Neutrophil (primary cell): ENCODE data around the gene ZNF331.
"Not testable (repeated sequence)": the region's sequence is repeated elsewhere in the genome, so short reads cannot be mapped to it uniquely, and the experiment has no call there.

Experiments used
- H3K27ac ChIP-seq: fragments of 200-600 bp; sonication (generic); 2 replicates; pipeline ENCODE4 v1.5.1; 2016; ENCODE audit warnings: mild to moderate bottlenecking, moderate library complexity
- H3K27me3 ChIP-seq: fragments of 200-600 bp; sonication (generic); 2 replicates; pipeline ENCODE4 v1.6.0; 2016; ENCODE audit warnings: mild to moderate bottlenecking
- H3K36me3 ChIP-seq: fragments of 200-600 bp; sonication (generic); 2 replicates; pipeline ENCODE4 v1.5.1; 2017
- H3K4me1 ChIP-seq, 2 experiments: fragments of 200-600 bp in 1 of 2; sonication (generic) in 1 of 2; 1 replicate in 1 of 2; 2 replicates in 1 of 2; pipeline versions ENCODE4 v1.5.1 to v1.6.1; 2013 to 2016; ENCODE audit warnings: low read depth in 1 of 2, low read length in 1 of 2, mild to moderate bottlenecking in 1 of 2, moderate library complexity in 1 of 2; ENCODE audit not compliant: control insufficient read depth in 1 of 2, insufficient read depth in 1 of 2
- H3K4me3 ChIP-seq, 2 experiments: fragments of 200-600 bp in 1 of 2; sonication (generic) in 1 of 2; 1 replicate in 1 of 2; 2 replicates in 1 of 2; pipeline ENCODE4 v1.5.1; 2013 to 2016; ENCODE audit warnings: low read depth in 1 of 2, low read length in 1 of 2, mild to moderate bottlenecking in 1 of 2, moderate library complexity in 1 of 2
- H3K9me3 ChIP-seq: fragments of 200-600 bp; sonication (generic); 2 replicates; pipeline ENCODE4 v1.5.1; 2016
- TF ChIP-seq, protein P1 (sequence below): fragments of 200-600 bp; sonication (generic); IDR thresholded peaks from 2 replicates; pipeline ENCODE4 v1.5.1; 2016; ENCODE audit warnings: antibody characterized with exemption

ZNF331 gene

GRCh38 chr19:53511933-53512374, 26.0 kb upstream of the ZNF331 start:
- Histone ChIP-seq H3K4me3 (no peak overlapping the region), H3K36me3 (no peaks in the 10 kb centered on the region), H3K27ac (no peak overlapping the region), H3K27me3 (peaks cover 1% of the 10 kb centered on the region), H3K9me3 (no peaks in the 10 kb centered on the region), H3K4me1 (no peaks in the 10 kb centered on the region)
- TF ChIP-seq, protein P1, sequence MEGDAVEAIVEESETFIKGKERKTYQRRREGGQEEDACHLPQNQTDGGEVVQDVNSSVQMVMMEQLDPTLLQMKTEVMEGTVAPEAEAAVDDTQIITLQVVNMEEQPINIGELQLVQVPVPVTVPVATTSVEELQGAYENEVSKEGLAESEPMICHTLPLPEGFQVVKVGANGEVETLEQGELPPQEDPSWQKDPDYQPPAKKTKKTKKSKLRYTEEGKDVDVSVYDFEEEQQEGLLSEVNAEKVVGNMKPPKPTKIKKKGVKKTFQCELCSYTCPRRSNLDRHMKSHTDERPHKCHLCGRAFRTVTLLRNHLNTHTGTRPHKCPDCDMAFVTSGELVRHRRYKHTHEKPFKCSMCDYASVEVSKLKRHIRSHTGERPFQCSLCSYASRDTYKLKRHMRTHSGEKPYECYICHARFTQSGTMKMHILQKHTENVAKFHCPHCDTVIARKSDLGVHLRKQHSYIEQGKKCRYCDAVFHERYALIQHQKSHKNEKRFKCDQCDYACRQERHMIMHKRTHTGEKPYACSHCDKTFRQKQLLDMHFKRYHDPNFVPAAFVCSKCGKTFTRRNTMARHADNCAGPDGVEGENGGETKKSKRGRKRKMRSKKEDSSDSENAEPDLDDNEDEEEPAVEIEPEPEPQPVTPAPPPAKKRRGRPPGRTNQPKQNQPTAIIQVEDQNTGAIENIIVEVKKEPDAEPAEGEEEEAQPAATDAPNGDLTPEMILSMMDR = no peak

DNA sequence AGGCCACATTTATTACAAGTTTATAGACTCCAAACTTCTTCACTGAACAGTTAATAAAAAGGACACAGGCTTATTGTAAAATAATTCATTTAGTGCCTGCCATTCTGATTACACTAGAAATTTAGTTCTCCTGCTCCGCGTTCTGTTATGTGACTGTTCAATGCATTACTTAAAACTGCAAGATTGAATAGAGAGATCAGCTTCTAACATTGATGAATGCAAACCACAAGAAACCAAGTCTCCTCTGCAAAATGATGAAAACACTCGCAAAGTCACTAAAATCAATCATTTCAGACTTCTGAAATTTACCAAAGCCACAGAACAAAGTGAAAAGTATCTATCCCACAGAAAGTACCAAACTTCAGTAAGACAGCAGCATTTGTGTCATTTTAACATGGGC, 22.9 kb upstream of the ZNF331 start:
- H3K27me3 ChIP-seq, H3K4me1 ChIP-seq, H3K36me3 ChIP-seq, H3K4me3 ChIP-seq, H3K27ac ChIP-seq, H3K9me3 ChIP-seq: not testable (repeated sequence)

- Histone ChIP-seq H3K9me3 (peaks cover 4% of the 10 kb centered on the region), H3K4me1 (peaks cover 10 to 15% of the 10 kb centered on the region in 2 experiments), H3K27ac (no peak overlapping the region), H3K4me3 (no peak overlapping the region), H3K27me3 (peaks cover 8% of the 10 kb centered on the region), H3K36me3 (no peaks in the 10 kb centered on the region)
- TF ChIP-seq, protein P1 = no peak
These were observed 20.7 kb upstream of the ZNF331 start for GRCh38 chr19:53517114-53517741.

DNA sequence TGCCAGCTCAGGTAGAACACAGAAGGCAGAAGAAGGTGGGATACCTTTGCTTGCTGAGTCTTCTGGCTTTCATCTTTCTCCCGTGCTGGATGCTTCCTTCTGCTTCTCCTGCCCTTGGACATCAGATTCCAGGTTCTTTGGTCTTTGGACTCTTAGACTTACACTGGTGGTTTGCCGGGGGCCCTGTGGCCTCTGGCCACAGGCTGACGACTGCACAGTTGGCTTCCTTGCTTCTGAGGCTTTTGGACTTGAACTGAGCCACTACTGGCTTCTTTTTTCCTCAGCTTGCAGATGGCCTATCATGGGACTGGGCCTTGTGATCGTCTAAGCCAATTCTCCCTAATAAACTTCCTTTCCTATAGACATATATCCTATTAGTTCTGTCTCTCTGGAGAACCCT, 19.8 kb upstream of the ZNF331 start:
- Histone ChIP-seq H3K4me3 (no peak overlapping the region), H3K27ac (no peak overlapping the region), H3K27me3 (peaks cover 8% of the 10 kb centered on the region), H3K9me3 (peaks cover 4% of the 10 kb centered on the region), H3K36me3 (no peaks in the 10 kb centered on the region), H3K4me1 (peaks cover 10 to 15% of the 10 kb centered on the region in 2 experiments)
- TF ChIP-seq, protein P1 = no peak

GRCh38 chr19:53518716-53519115, 19.2 kb upstream of the ZNF331 start:
- Histone ChIP-seq H3K27me3 (peaks cover 8% of the 10 kb centered on the region), H3K27ac (no peak overlapping the region), H3K4me1 (peaks cover 10 to 15% of the 10 kb centered on the region in 2 experiments), H3K36me3 (no peaks in the 10 kb centered on the region), H3K4me3 (no peak overlapping the region), H3K9me3 (peaks cover 4% of the 10 kb centered on the region)
- TF ChIP-seq, protein P1 = no peak

DNA sequence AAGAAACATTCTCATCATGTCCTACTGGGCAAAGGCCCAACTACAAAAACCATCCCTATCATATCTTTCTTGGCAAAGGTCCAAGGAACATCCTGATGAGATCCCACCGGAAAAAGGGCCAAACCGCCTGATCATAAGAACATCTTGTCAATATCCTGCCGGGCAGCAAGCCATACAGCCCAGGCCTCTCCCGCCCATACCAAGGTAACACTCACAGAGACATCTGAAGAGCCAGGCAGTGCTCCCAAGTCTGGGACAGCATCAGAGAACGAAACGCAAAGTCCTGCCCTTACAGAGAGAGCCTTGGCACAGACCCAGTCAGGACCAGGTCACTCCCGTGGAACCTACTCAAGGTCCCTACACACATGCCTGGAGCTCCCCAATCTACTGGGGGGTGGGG, 18.5 kb upstream of the ZNF331 start:
- H3K4me1 ChIP-seq = peaks cover 10 to 15% of the 10 kb centered on the region in 2 experiments
- H3K36me3 ChIP-seq = no peaks in the 10 kb centered on the region
- TF ChIP-seq, protein P1 = no peak
- peaks cover 8% of the 10 kb centered on the region for H3K27me3 ChIP-seq
- H3K9me3 ChIP-seq = peaks cover 4% of the 10 kb centered on the region
- no peak overlapping the region for H3K27ac ChIP-seq
- no peak overlapping the region for H3K4me3 ChIP-seq
